Fibroblast of pulmonary artery (primary cell): ENCODE results near the gene CCL22.

ENCODE experiments used
- DNase-seq: peaks from one replicate; pipeline ENCODE4 v3.0.0-alpha.2; 2010; ENCODE audit warnings: low read depth
- H3K4me3 ChIP-seq: replicated peaks from 2 replicates; pipeline ENCODE4 v1.5.1; 2011; ENCODE audit warnings: low read depth, mild to moderate bottlenecking, control low read depth, low read length, moderate library complexity
- TF ChIP-seq, protein P1 (sequence below): IDR thresholded peaks from 2 replicates; pipeline ENCODE4 v1.5.1; 2011; ENCODE audit warnings: mild to moderate bottlenecking, control low read depth, low read length, inconsistent platforms; ENCODE audit errors: missing control alignments

CCL22 gene

DNA sequence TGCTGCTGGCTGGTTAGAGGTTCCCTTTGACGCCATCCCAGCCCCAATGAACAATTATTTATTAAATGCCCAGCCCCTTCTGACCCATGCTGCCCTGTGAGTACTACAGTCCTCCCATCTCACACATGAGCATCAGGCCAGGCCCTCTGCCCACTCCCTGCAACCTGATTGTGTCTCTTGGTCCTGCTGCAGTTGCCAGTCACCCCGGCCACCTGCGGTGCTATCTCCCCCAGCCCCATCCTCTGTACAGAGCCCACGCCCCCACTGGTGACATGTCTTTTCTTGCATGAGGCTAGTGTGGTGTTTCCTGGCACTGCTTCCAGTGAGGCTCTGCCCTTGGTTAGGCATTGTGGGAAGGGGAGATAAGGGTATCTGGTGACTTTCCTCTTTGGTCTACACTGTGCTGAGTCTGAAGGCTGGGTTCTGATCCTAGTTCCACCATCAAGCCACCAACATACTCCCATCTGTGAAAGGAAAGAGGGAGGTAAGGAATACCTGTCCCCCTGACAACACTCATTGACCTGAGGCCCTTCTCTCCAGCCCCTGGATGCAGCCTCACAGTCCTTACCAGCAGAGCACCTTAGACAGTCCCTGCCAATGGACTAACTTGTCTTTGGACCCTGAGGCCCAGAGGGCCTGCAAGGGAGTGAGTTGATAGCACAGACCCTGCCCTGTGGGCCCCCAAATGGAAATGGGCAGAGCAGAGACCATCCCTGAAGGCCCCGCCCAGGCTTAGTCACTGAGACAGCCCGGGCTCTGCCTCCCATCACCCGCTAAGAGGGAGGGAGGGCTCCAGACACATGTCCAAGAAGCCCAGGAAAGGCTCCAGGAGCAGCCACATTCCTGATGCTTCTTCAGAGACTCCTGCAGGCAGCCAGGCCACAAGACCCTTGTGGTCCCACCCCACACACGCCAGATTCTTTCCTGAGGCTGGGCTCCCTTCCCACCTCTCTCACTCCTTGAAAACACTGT lies 25.0 kb downstream of the CCL22 start:
- no peak overlapping the region for H3K4me3 ChIP-seq
- peak; percentile 39 for DNase-seq
- TF ChIP-seq, protein P1, sequence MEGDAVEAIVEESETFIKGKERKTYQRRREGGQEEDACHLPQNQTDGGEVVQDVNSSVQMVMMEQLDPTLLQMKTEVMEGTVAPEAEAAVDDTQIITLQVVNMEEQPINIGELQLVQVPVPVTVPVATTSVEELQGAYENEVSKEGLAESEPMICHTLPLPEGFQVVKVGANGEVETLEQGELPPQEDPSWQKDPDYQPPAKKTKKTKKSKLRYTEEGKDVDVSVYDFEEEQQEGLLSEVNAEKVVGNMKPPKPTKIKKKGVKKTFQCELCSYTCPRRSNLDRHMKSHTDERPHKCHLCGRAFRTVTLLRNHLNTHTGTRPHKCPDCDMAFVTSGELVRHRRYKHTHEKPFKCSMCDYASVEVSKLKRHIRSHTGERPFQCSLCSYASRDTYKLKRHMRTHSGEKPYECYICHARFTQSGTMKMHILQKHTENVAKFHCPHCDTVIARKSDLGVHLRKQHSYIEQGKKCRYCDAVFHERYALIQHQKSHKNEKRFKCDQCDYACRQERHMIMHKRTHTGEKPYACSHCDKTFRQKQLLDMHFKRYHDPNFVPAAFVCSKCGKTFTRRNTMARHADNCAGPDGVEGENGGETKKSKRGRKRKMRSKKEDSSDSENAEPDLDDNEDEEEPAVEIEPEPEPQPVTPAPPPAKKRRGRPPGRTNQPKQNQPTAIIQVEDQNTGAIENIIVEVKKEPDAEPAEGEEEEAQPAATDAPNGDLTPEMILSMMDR, result no peak

GRCh38 chr16:57384248-57385070 lies 25.9 kb downstream of the CCL22 start:
- no peak for DNase-seq
- no peak overlapping the region for H3K4me3 ChIP-seq
- TF ChIP-seq, protein P1, result no peak

DNA sequence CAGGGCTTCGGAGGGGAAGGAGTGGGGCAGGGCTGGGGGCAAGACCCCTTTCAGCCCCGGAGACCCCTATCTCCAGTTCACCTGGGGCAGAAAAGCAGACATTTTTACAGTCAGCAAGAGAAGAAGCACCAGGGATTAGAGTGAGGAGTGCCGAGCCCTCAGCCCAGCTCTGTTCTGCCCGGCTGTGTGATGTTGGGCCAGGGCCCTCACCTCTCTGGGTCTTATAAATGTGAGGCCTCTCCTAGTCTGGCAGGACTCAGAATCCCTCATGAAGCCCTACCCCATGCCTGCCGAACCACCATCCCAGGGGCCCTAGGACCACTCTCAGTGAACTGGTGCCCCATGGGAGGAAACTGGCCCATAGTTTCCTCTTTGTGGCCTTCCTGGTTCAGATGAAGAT lies 26.5 kb downstream of the CCL22 start:
- DNase-seq, result no peak
- no peak overlapping the region for H3K4me3 ChIP-seq
- TF ChIP-seq, protein P1, result no peak

DNA sequence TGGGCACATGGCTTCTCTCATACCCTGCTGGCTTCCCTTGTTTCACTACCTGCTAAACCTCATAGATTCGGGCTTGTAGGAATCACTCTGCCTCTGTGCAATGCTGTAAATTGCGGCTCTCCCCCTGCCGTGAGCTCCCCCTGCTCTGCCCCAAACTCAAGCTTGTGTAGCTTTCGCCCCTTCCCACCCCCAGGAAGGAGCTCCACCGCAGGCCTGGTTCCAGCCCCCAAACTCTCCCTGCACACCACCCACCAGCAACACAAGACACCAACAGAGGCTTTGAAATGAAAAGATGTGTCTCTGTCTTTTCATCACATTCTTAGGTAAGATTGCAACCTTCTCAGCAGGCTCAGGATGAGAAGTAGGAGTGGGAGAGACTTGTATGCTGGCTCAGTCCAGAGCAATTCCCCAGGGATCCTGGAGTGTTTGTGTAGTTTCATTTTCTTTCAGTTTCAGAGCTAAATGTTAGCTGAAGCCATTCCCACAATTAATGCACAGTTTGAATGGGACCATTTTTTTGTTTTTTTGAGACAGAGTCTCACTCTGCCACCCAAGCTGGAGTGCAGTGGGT lies 27.9 kb downstream of the CCL22 start:
- no peak overlapping the region for H3K4me3 ChIP-seq
- TF ChIP-seq, protein P1, result no peak
- peak; percentile 82 for DNase-seq

- TF ChIP-seq, protein P1, result no peak
- DNase-seq, result no peak
- no peak overlapping the region for H3K4me3 ChIP-seq
These were observed 29.2 kb downstream of the CCL22 start for GRCh38 chr16:57387598-57388354.
